HEK293 (cell line): ENCODE measurements around the gene RPEL1.

Experiments used
- CTCF ChIA-PET: fragments of 350-600 bp; formaldehyde crosslinking; extraction: SDS; loops from one replicate; lab custom pipeline; 2021; ENCODE audit warnings: antibody characterized with exemption; lab: Yijun Ruan, JAX
- POLR2A ChIA-PET: fragments of 300-600 bp; formaldehyde crosslinking; extraction: SDS; loops from one replicate; lab custom pipeline; 2020; ENCODE audit warnings: antibody characterized with exemption, inconsistent platforms; lab: Yijun Ruan, JAX
- H3K27ac ChIP-seq: fragments of 200-500 bp; sonication (Bioruptor generic); 2 replicates; pipeline ENCODE4 v1.5.1; 2014; ENCODE audit warnings: low read depth, low read length, control low read depth, inconsistent platforms; ENCODE audit errors: extremely low read depth
- H3K36me3 ChIP-seq, 2 experiments: fragments of 200-500 bp in 1 of 2; sonication (Bioruptor generic) in 1 of 2; 1 replicate in 1 of 2; 2 replicates in 1 of 2; pipeline ENCODE4 v1.5.1; 2014 to 2017; ENCODE audit warnings: inconsistent platforms in 2 of 2, low read length in 2 of 2; ENCODE audit not compliant: control insufficient read depth in 2 of 2, insufficient read depth in 1 of 2
- H3K4me1 ChIP-seq: fragments of 200-500 bp; sonication (Bioruptor generic); 2 replicates; pipeline ENCODE4 v1.5.1; 2014; ENCODE audit warnings: mild to moderate bottlenecking, low read length, inconsistent platforms; ENCODE audit not compliant: control insufficient read depth, insufficient read depth
- H3K4me3 ChIP-seq: 2 replicates; pipeline ENCODE4 v1.5.1; 2011; ENCODE audit warnings: low read depth, mild to moderate bottlenecking, control low read depth, low read length, moderate library complexity
- H3K9me3 ChIP-seq: fragments of 200-500 bp; sonication (Bioruptor generic); 2 replicates; pipeline ENCODE4 v1.5.1; 2014; ENCODE audit warnings: low read depth, low read length, inconsistent platforms; ENCODE audit not compliant: control insufficient read depth, insufficient read depth
- GLI2 ChIP-seq: fragments of 450-650 bp; formaldehyde crosslinking; IDR thresholded peaks from 2 replicates; pipeline ENCODE4; 2017; ENCODE audit warnings: missing biosample characterization, missing genetic modification characterization, low read depth, borderline replicate concordance
- KLF1 ChIP-seq: fragments of 450-650 bp; formaldehyde crosslinking; IDR thresholded peaks from 2 replicates; pipeline ENCODE4 v1.5.1; 2016; ENCODE audit warnings: missing biosample characterization, missing genetic modification characterization
- KLF16 ChIP-seq: fragments of 450-650 bp; formaldehyde crosslinking; IDR thresholded peaks from 2 replicates; pipeline ENCODE4 v1.5.1; 2017; ENCODE audit warnings: missing biosample characterization, missing genetic modification characterization
- TSHZ1 ChIP-seq: fragments of 450-650 bp; formaldehyde crosslinking; IDR thresholded peaks from 2 replicates; pipeline ENCODE4 v1.5.1; 2016; ENCODE audit warnings: missing biosample characterization, missing genetic modification characterization, borderline replicate concordance
- ZNF114 ChIP-seq: fragments of 450-650 bp; formaldehyde crosslinking; IDR thresholded peaks from 2 replicates; pipeline ENCODE4 v1.5.0; 2017; ENCODE audit warnings: missing biosample characterization, missing genetic modification characterization
- ZNF19 ChIP-seq: fragments of 450-650 bp; formaldehyde crosslinking; IDR thresholded peaks from 2 replicates; pipeline ENCODE4; 2016; ENCODE audit warnings: missing biosample characterization, missing genetic modification characterization, low read depth
- ZNF366 ChIP-seq: fragments of 450-650 bp; formaldehyde crosslinking; conservative IDR thresholded peaks from 2 replicates; pipeline ENCODE4 v1.5.1; 2016; ENCODE audit warnings: missing biosample characterization, missing genetic modification characterization
- ZNF645 ChIP-seq: fragments of 450-650 bp; formaldehyde crosslinking; IDR thresholded peaks from 2 replicates; pipeline ENCODE4; 2016; ENCODE audit warnings: missing biosample characterization, missing genetic modification characterization
- ZNF677 ChIP-seq: fragments of 450-650 bp; IDR thresholded peaks from 2 replicates; pipeline ENCODE4 v1.5.0; 2018; ENCODE audit warnings: missing biosample characterization, mild to moderate bottlenecking, missing genetic modification characterization, moderate library complexity
- ZNF704 ChIP-seq: fragments of 450-650 bp; formaldehyde crosslinking; IDR thresholded peaks from 2 replicates; pipeline ENCODE4 v1.5.1; 2016; ENCODE audit warnings: missing biosample characterization, missing genetic modification characterization
- ZNF747 ChIP-seq: fragments of 450-650 bp; formaldehyde crosslinking; IDR thresholded peaks from 2 replicates; pipeline ENCODE4 v1.5.1; 2016; ENCODE audit warnings: missing biosample characterization, missing genetic modification characterization
- TF ChIP-seq, protein P1 (sequence below): fragments of 450-650 bp; formaldehyde crosslinking; IDR thresholded peaks from 2 replicates; pipeline ENCODE4 v1.5.1; 2016; ENCODE audit warnings: missing biosample characterization, missing genetic modification characterization
- TF ChIP-seq, protein P2 (sequence below): fragments of 450-650 bp; IDR thresholded peaks from 2 replicates; pipeline ENCODE4 v1.5.1; 2018; ENCODE audit warnings: missing biosample characterization, mild to moderate bottlenecking, missing genetic modification characterization
- TF ChIP-seq, protein P3 (sequence below): fragments of 450-650 bp; formaldehyde crosslinking; IDR thresholded peaks from 2 replicates; pipeline ENCODE4 v1.5.1; 2016; ENCODE audit warnings: missing biosample characterization, missing genetic modification characterization

Gene RPEL1

DNA sequence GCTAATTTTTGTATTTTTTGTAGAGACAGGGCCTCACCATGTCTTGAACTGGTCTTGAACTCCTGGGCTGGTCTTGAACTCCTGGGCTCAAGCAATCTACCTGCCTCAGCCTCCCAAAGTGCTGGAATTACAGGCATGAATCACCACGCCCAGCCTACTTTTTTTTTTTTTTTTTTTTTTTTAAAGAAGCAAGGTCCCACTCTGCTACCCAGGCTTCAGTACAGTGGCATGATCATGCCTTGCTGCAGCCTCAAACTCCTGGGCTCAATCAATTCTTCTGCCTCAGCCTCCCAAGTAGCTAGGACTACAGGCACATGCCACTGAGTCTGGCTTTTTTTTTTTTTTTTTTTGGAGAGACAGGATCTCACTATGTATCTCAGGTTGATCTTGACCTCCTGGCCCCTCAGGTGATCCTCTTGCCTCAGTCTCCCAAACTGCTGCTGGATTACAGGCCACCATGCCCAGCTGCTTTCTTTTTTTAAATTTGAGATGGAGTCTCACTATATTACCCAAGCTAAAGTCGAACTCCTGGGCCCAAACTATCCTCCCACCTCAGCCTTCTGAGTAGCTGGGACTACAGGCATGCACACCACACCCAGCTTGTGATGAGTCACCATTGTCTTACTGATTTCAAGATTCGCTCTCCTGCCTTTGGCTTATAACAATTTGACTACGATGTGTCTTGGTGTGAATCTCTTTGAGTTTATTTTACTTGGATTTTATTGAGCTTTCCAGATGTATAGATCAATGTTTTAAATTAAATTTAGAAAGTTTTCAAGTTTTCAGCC, 9.0 kb downstream of the RPEL1 start:
- no peaks in the 10 kb centered on the region for H3K4me1 ChIP-seq
- H3K27ac ChIP-seq = no peak overlapping the region
- TF ChIP-seq, protein P1, sequence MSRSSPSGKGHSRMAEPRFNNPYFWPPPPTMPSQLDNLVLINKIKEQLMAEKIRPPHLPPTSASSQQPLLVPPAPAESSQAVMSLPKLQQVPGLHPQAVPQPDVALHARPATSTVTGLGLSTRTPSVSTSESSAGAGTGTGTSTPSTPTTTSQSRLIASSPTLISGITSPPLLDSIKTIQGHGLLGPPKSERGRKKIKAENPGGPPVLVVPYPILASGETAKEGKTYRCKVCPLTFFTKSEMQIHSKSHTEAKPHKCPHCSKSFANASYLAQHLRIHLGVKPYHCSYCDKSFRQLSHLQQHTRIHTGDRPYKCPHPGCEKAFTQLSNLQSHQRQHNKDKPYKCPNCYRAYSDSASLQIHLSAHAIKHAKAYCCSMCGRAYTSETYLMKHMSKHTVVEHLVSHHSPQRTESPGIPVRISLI (tag by site-specific recombination) = 0 out of 2 replicates have a peak, but pooled peaks have one; percentile 34
- TF ChIP-seq KLF1 (tag by site-specific recombination) (0 out of 2 replicates have a peak, but pooled peaks have one; percentile 33), ZNF747 (tag by site-specific recombination) (no peak)
- TF ChIP-seq, all 188 proteins: peak for 2
- CTCF ChIA-PET = no interaction called here
- Histone ChIP-seq H3K36me3 (no peaks in the 10 kb centered on the region), H3K4me3 (no peak overlapping the region), H3K9me3 (no peaks in the 10 kb centered on the region)
- POLR2A ChIA-PET = no interaction called here

GRCh38 chr10:103256613-103257012, 10.9 kb downstream of the RPEL1 start:
- no peaks in the 10 kb centered on the region for H3K4me1 ChIP-seq
- ChIA-PET CTCF (interaction anchor here (1.0 kb wide), 1 partner anchor 10 kb away, joined by 3 read pairs; no protein-coding TSS in a partner anchor), POLR2A (no interaction called here)
- H3K27ac ChIP-seq = no peak overlapping the region
- TF ChIP-seq KLF16 (tag by site-specific recombination) = no peak
- no peak for TF ChIP-seq ZNF645 (tag by site-specific recombination)
- TF ChIP-seq, protein P2, sequence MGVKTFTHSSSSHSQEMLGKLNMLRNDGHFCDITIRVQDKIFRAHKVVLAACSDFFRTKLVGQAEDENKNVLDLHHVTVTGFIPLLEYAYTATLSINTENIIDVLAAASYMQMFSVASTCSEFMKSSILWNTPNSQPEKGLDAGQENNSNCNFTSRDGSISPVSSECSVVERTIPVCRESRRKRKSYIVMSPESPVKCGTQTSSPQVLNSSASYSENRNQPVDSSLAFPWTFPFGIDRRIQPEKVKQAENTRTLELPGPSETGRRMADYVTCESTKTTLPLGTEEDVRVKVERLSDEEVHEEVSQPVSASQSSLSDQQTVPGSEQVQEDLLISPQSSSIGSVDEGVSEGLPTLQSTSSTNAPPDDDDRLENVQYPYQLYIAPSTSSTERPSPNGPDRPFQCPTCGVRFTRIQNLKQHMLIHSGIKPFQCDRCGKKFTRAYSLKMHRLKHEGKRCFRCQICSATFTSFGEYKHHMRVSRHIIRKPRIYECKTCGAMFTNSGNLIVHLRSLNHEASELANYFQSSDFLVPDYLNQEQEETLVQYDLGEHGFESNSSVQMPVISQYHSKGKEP (tag by site-specific recombination) = no peak
- TF ChIP-seq, protein P3, sequence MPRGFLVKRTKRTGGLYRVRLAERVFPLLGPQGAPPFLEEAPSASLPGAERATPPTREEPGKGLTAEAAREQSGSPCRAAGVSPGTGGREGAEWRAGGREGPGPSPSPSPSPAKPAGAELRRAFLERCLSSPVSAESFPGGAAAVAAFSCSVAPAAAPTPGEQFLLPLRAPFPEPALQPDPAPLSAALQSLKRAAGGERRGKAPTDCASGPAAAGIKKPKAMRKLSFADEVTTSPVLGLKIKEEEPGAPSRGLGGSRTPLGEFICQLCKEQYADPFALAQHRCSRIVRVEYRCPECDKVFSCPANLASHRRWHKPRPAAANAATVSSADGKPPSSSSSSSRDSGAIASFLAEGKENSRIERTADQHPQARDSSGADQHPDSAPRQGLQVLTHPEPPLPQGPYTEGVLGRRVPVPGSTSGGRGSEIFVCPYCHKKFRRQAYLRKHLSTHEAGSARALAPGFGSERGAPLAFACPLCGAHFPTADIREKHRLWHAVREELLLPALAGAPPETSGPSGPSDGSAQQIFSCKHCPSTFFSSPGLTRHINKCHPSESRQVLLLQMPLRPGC (tag by site-specific recombination) = no peak
- TF ChIP-seq ZNF366 (tag by site-specific recombination) = no peak
- no peak for TF ChIP-seq TSHZ1
- TF ChIP-seq ZNF704 (tag by site-specific recombination) = no peak
- TF ChIP-seq ZNF114 = no peak
- TF ChIP-seq ZNF677 (tag by site-specific recombination) = no peak
- TF ChIP-seq ZNF19 (tag by site-specific recombination) = no peak
- TF ChIP-seq GLI2 (tag by site-specific recombination) = no peak
- no peaks in the 10 kb centered on the region for H3K9me3 ChIP-seq
- H3K36me3 ChIP-seq = no peaks in the 10 kb centered on the region
- no peak overlapping the region for H3K4me3 ChIP-seq
